NOMO-1 treated with DMSO at 0.1 percent for 48 hours (cell line): Measurements from ENCODE around the gene ITCH.
A peak's percentile ranks its signal among the peaks of the same experiment; 100 is the strongest.
"Not testable (repeated sequence)": the region's sequence is repeated elsewhere in the genome, so short reads cannot be mapped to it uniquely, and the experiment has no call there.

ENCODE experiments used
- DNase-seq: peaks from one replicate; lab custom pipeline; 2025; ENCODE audit not compliant: unreplicated experiment; lab: John Stamatoyannopoulos, UW

The ITCH gene

GRCh38 chr20:34377072-34377847 lies 14.2 kb downstream of the ITCH start:
- DNase-seq, result no peak

GRCh38 chr20:34382174-34382573 lies 19.1 kb downstream of the ITCH start:
- no peak for DNase-seq

- not testable (repeated sequence) for DNase-seq
Observed at GRCh38 chr20:34382877-34383455, 19.9 kb downstream of the ITCH start.

GRCh38 chr20:34385464-34385863 lies 22.4 kb downstream of the ITCH start:
- peak; percentile 76 for DNase-seq

GRCh38 chr20:34388000-34388399 lies 24.9 kb downstream of the ITCH start:
- no peak for DNase-seq

- DNase-seq, result no peak
Observed at GRCh38 chr20:34388678-34389077, 25.6 kb downstream of the ITCH start.

GRCh38 chr20:34389206-34389953 lies 26.3 kb downstream of the ITCH start:
- no peak for DNase-seq

GRCh38 chr20:34389954-34390555 lies 27.0 kb downstream of the ITCH start:
- DNase-seq, result no peak

- DNase-seq, result no peak
Observed at GRCh38 chr20:34396408-34396807, 33.3 kb downstream of the ITCH start.

- no peak for DNase-seq
Observed at GRCh38 chr20:34397096-34397495, 34.0 kb downstream of the ITCH start.

GRCh38 chr20:34400776-34401175 lies 37.7 kb downstream of the ITCH start:
- DNase-seq, result not testable (repeated sequence)

- no peak for DNase-seq
Observed at GRCh38 chr20:34401741-34402455, 38.8 kb downstream of the ITCH start.

- DNase-seq, result no peak
Observed at GRCh38 chr20:34402461-34402860, 39.4 kb downstream of the ITCH start.

GRCh38 chr20:34403063-34403827 lies 40.2 kb downstream of the ITCH start:
- DNase-seq, result no peak

GRCh38 chr20:34403908-34404307 lies 40.8 kb downstream of the ITCH start:
- peak; percentile 62 for DNase-seq

- DNase-seq, result no peak
Observed at GRCh38 chr20:34404803-34405202, 41.7 kb downstream of the ITCH start.

- peak; percentile 33 for DNase-seq
Observed at GRCh38 chr20:34405247-34405651, 42.2 kb downstream of the ITCH start.

- DNase-seq, result not testable (repeated sequence)
Observed at GRCh38 chr20:34405942-34406341, 42.9 kb downstream of the ITCH start.

GRCh38 chr20:34407962-34408474 lies 44.9 kb downstream of the ITCH start:
- no peak for DNase-seq

GRCh38 chr20:34410336-34410735 lies 47.3 kb downstream of the ITCH start:
- no peak for DNase-seq
